HCT116 (cell line): ENCODE measurements around the gene METTL25. TPM values are rescaled to one million over a fixed set of nuclear protein-coding genes. Genes with fewer than 3 reads are reported as not detected.

Source experiments
- ATAC-seq: fragments of 200-7000 bp; cut with Tn5 transposase; 2 replicates; pipeline ENCODE4 v1.9.1; 2020; ENCODE audit warnings: mild to moderate bottlenecking, moderate library complexity
- BruUV-seq: library from RNA; stranded (reverse); fragments of 400-500 nt; replicated peaks from 2 replicates; lab custom pipeline; 2021; lab: Mats Ljungman, UMichigan
- CTCF ChIA-PET: fragments of 300-600 bp; sonication (Branson Sonifier 250); formaldehyde crosslinking; loops from one replicate; lab custom pipeline; 2021; ENCODE audit warnings: antibody characterized with exemption; lab: Charles Lee
- POLR2A ChIA-PET: fragments of 300-600, 350-600 bp; sonication (Branson Sonifier 250); formaldehyde crosslinking; loops from one replicate; lab custom pipeline; 2021; ENCODE audit warnings: antibody characterized with exemption; lab: Charles Lee
- RAD21 ChIA-PET, 2 experiments: fragments of 300-600 bp; sonication (Branson Sonifier 250); formaldehyde crosslinking; loops; one replicate each; lab custom pipeline; 2023; ENCODE audit warnings: low total read pairs in 2 of 2; ENCODE audit not compliant: uncharacterized antibody in 2 of 2, unreplicated experiment in 2 of 2, low non-redundant PET in 1 of 2; lab: Charles Lee
- DNase-seq: peaks from one replicate; pipeline ENCODE4 v3.0.0-alpha.2; 2010; ENCODE audit warnings: low read depth, low spot score
- H2AFZ ChIP-seq: fragments of 200-600 bp; shearing (Covaris generic), sonication (generic); 2 replicates; pipeline ENCODE4 v1.6.1; 2017; ENCODE audit warnings: low read depth, mixed run types, mixed read lengths, antibody characterized with exemption, low read length; ENCODE audit not compliant: poor library complexity, severe bottlenecking
- H3K27ac ChIP-seq: 2 replicates; pipeline ENCODE4 v1.5.1; 2012; ENCODE audit warnings: low read depth, low read length
- H3K27me3 ChIP-seq: fragments of 200-600 bp; sonication (generic); 2 replicates; pipeline ENCODE4 v1.6.1; 2016; ENCODE audit warnings: mixed run types, low read length, mixed read lengths; ENCODE audit not compliant: insufficient read depth
- H3K36me3 ChIP-seq, 2 experiments: fragments of 200-500 bp in 1 of 2; fragments of 200-600 bp in 1 of 2; sonication (Bioruptor generic) in 1 of 2; sonication (generic) in 1 of 2; 2 replicates each; pipeline versions ENCODE4 v1.5.1 to v1.6.1; 2014 to 2016; ENCODE audit warnings: low read length in 2 of 2, inconsistent platforms in 1 of 2, mixed read lengths in 1 of 2, mixed run types in 1 of 2; ENCODE audit not compliant: insufficient read depth in 2 of 2, control insufficient read depth in 1 of 2
- H3K4me1 ChIP-seq, 2 experiments: fragments of 200-600 bp in 1 of 2; sonication (generic) in 1 of 2; 2 replicates each; pipeline versions ENCODE4 v1.5.1 to v1.6.1; 2012 to 2017; ENCODE audit warnings: low read length in 2 of 2, inconsistent platforms in 1 of 2, mild to moderate bottlenecking in 1 of 2, mixed read lengths in 1 of 2, mixed run types in 1 of 2, moderate library complexity in 1 of 2; ENCODE audit not compliant: insufficient read depth in 2 of 2, control insufficient read depth in 1 of 2
- H3K4me2 ChIP-seq: fragments of 200-600 bp; sonication (generic); 2 replicates; pipeline ENCODE4 v1.6.1; 2017; ENCODE audit warnings: mixed run types, low read length, mixed read lengths
- H3K4me3 ChIP-seq, 2 experiments: fragments of 200-600 bp in 1 of 2; sonication (generic) in 1 of 2; replicated peaks in 1 of 2; 2 replicates each; pipeline ENCODE4 v1.5.1; 2011 to 2016; ENCODE audit warnings: low read length in 2 of 2, control low read depth in 1 of 2, low read depth in 1 of 2, mild to moderate bottlenecking in 1 of 2, mixed read lengths in 1 of 2, mixed run types in 1 of 2
- H3K79me2 ChIP-seq: fragments of 200-600 bp; sonication (generic); 2 replicates; pipeline ENCODE4 v1.6.1; 2017; ENCODE audit warnings: mild to moderate bottlenecking, mixed run types, low read length, moderate library complexity, mixed read lengths; ENCODE audit not compliant: insufficient read depth
- H3K9ac ChIP-seq: fragments of 200-600 bp; sonication (generic); 2 replicates; pipeline ENCODE4 v1.6.1; 2016; ENCODE audit warnings: low read length, mixed read lengths
- H3K9me2 ChIP-seq: fragments of 200-600 bp; sonication (generic), shearing (Covaris generic); 2 replicates; pipeline ENCODE4 v1.6.1; 2017; ENCODE audit warnings: mixed run types, mild to moderate bottlenecking, moderate library complexity; ENCODE audit not compliant: insufficient read depth
- H3K9me3 ChIP-seq, 2 experiments: fragments of 200-500 bp in 1 of 2; fragments of 200-600 bp in 1 of 2; sonication (Bioruptor generic) in 1 of 2; sonication (generic) in 1 of 2; 2 replicates each; pipeline ENCODE4 v1.6.1; 2014 to 2017; ENCODE audit warnings: low read length in 2 of 2, mixed read lengths in 2 of 2, inconsistent platforms in 1 of 2, low read depth in 1 of 2, mild to moderate bottlenecking in 1 of 2, mixed run types in 1 of 2, moderate library complexity in 1 of 2; ENCODE audit not compliant: control insufficient read depth in 1 of 2, insufficient read depth in 1 of 2
- H4K20me1 ChIP-seq: fragments of 200-600 bp; sonication (generic), shearing (Covaris generic); 2 replicates; pipeline ENCODE4 v1.6.1; 2017; ENCODE audit warnings: mixed run types, mild to moderate bottlenecking, moderate library complexity; ENCODE audit not compliant: insufficient read depth
- CEBPB ChIP-seq: IDR thresholded peaks from 2 replicates; pipeline ENCODE4 v1.6.1; 2012; ENCODE audit warnings: low read depth
- EGR1 ChIP-seq: IDR thresholded peaks from 2 replicates; pipeline ENCODE4 v1.6.1; 2012; ENCODE audit warnings: low read depth
- ELF1 ChIP-seq: IDR thresholded peaks from 2 replicates; pipeline ENCODE4 v1.6.1; 2012; ENCODE audit warnings: low read depth, borderline replicate concordance
- FOSL1 ChIP-seq: IDR thresholded peaks from 2 replicates; pipeline ENCODE4 v1.6.1; 2012; ENCODE audit warnings: low read depth
- JUND ChIP-seq: IDR thresholded peaks from 2 replicates; pipeline ENCODE4 v1.6.1; 2012
- POLR2A ChIP-seq: IDR thresholded peaks from 2 replicates; pipeline ENCODE4 v1.7.0; 2011; ENCODE audit warnings: borderline replicate concordance; ENCODE audit not compliant: insufficient read depth, insufficient read length; ENCODE audit errors: extremely low read depth
- POLR2AphosphoS5 ChIP-seq: IDR thresholded peaks from 2 replicates; pipeline ENCODE4 v1.6.1; 2011; ENCODE audit warnings: mild to moderate bottlenecking, low read depth, low read length, moderate library complexity
- RAD21 ChIP-seq: IDR thresholded peaks from 2 replicates; pipeline ENCODE4 v1.6.1; 2012; ENCODE audit warnings: low read depth, mild to moderate bottlenecking
- SIN3A ChIP-seq: IDR thresholded peaks from 2 replicates; pipeline ENCODE4 v1.6.1; 2012; ENCODE audit warnings: low read depth
- SRF ChIP-seq: IDR thresholded peaks from 2 replicates; pipeline ENCODE4 v1.6.1; 2012; ENCODE audit warnings: low read depth
- TCF7L2 ChIP-seq: IDR thresholded peaks from 2 replicates; pipeline ENCODE4 v1.7.0; 2011; ENCODE audit warnings: borderline replicate concordance, inconsistent platforms; ENCODE audit not compliant: insufficient read depth, insufficient read length; ENCODE audit errors: extremely low read depth
- YY1 ChIP-seq: IDR thresholded peaks from 2 replicates; pipeline ENCODE4 v1.6.1; 2011; ENCODE audit warnings: low read length, low read depth, moderate library complexity, mild to moderate bottlenecking; ENCODE audit not compliant: insufficient replicate concordance; ENCODE audit errors: extremely low read depth
- intact Hi-C: fragments of 100-400 bp; cut with micrococcal nuclease; formaldehyde crosslinking; loops from 2 replicates; pipeline ENCODE4 v1.10.0; 2022
- total RNA-seq: library from RNA; stranded (reverse); gene quantifications from one replicate; pipeline ENCODE4 v1.2.1, GENCODE V29; 2021; ENCODE audit not compliant: unreplicated experiment
- TF ChIP-seq, protein P1 (sequence below): IDR thresholded peaks from 2 replicates; pipeline ENCODE4 v1.6.1; 2011; ENCODE audit warnings: mild to moderate bottlenecking, low read length, moderate library complexity; ENCODE audit not compliant: insufficient replicate concordance; ENCODE audit errors: extremely low read depth
- TF ChIP-seq, protein P2 (sequence below), 3 experiments: fragments of 200-600 bp in 1 of 3; sonication (generic) in 1 of 3; IDR thresholded peaks in 2 of 3; conservative IDR thresholded peaks in 1 of 3; 2 replicates each; pipeline ENCODE4 v1.5.1; 2012 to 2017; ENCODE audit warnings: low read depth in 2 of 3, low read length in 2 of 3, antibody characterized with exemption in 1 of 3, borderline replicate concordance in 1 of 3, control low read depth in 1 of 3, mild to moderate bottlenecking in 1 of 3, mixed read lengths in 1 of 3, mixed run types in 1 of 3, moderate library complexity in 1 of 3; ENCODE audit not compliant: insufficient read depth in 1 of 3
- TF ChIP-seq, protein P3 (sequence below): IDR thresholded peaks from 2 replicates; pipeline ENCODE4 v1.6.1; 2012
- TF ChIP-seq, protein P4 (sequence below): IDR thresholded peaks from 2 replicates; pipeline ENCODE4 v1.6.1; 2012; ENCODE audit warnings: low read depth

METTL25 gene
- total RNA-seq, 1 experiment from 2014 or later: 4.4 TPM

DNA sequence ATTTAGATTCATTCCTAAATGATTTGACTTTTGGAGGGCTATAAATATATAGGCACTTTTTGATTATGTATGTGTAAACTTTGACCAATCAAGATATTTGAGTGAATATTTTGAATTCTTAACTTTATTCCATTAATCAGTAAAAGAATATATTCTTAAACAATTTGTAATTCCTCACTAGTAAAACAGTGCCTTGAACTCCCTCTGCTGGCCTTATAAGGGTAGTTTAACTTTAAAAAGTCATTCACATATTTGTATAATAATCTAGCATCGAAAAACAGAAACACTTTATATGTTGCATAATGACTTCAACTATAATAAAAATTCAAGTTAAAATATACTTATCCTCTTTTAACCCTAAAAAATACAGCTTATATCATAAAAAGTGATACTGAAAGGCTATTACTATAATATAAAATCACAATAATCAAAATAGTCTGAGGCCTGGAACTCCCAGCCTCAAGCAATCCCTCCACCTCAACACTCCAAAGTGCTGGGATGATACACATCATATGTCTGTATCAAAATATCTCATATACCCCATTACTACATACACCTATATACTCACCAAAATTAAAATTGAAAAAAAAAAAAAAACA, 31.3 kb upstream of the METTL25 start:
- TF ChIP-seq, protein P1, sequence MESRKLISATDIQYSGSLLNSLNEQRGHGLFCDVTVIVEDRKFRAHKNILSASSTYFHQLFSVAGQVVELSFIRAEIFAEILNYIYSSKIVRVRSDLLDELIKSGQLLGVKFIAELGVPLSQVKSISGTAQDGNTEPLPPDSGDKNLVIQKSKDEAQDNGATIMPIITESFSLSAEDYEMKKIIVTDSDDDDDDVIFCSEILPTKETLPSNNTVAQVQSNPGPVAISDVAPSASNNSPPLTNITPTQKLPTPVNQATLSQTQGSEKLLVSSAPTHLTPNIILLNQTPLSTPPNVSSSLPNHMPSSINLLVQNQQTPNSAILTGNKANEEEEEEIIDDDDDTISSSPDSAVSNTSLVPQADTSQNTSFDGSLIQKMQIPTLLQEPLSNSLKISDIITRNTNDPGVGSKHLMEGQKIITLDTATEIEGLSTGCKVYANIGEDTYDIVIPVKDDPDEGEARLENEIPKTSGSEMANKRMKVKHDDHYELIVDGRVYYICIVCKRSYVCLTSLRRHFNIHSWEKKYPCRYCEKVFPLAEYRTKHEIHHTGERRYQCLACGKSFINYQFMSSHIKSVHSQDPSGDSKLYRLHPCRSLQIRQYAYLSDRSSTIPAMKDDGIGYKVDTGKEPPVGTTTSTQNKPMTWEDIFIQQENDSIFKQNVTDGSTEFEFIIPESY: no peak
- TF ChIP-seq, protein P2, sequence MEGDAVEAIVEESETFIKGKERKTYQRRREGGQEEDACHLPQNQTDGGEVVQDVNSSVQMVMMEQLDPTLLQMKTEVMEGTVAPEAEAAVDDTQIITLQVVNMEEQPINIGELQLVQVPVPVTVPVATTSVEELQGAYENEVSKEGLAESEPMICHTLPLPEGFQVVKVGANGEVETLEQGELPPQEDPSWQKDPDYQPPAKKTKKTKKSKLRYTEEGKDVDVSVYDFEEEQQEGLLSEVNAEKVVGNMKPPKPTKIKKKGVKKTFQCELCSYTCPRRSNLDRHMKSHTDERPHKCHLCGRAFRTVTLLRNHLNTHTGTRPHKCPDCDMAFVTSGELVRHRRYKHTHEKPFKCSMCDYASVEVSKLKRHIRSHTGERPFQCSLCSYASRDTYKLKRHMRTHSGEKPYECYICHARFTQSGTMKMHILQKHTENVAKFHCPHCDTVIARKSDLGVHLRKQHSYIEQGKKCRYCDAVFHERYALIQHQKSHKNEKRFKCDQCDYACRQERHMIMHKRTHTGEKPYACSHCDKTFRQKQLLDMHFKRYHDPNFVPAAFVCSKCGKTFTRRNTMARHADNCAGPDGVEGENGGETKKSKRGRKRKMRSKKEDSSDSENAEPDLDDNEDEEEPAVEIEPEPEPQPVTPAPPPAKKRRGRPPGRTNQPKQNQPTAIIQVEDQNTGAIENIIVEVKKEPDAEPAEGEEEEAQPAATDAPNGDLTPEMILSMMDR (IDR thresholded peaks at IDR 0.05 in 2 of 3, conservative IDR thresholded peaks at IDR 0.05 in 1 of 3; ENCODE audit: borderline replicate concordance in 1 of 3, insufficient read depth in 1 of 3, low read depth in 2 of 3, low read length in 2 of 3): peak; percentile 49 to 55 (median 53); a peak in 4 of 6 replicates
- TF ChIP-seq YY1 (no peak), TCF7L2 (no peak), JUND (no peak), RAD21 (peak; percentile 74), ELF1 (no peak), FOSL1 (no peak), POLR2AphosphoS5 (no peak), SIN3A (no peak), POLR2A (no peak), CEBPB (no peak), EGR1 (no peak), SRF (no peak)
- TF ChIP-seq, protein P3, sequence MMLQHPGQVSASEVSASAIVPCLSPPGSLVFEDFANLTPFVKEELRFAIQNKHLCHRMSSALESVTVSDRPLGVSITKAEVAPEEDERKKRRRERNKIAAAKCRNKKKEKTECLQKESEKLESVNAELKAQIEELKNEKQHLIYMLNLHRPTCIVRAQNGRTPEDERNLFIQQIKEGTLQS: no peak
- TF ChIP-seq, protein P4, sequence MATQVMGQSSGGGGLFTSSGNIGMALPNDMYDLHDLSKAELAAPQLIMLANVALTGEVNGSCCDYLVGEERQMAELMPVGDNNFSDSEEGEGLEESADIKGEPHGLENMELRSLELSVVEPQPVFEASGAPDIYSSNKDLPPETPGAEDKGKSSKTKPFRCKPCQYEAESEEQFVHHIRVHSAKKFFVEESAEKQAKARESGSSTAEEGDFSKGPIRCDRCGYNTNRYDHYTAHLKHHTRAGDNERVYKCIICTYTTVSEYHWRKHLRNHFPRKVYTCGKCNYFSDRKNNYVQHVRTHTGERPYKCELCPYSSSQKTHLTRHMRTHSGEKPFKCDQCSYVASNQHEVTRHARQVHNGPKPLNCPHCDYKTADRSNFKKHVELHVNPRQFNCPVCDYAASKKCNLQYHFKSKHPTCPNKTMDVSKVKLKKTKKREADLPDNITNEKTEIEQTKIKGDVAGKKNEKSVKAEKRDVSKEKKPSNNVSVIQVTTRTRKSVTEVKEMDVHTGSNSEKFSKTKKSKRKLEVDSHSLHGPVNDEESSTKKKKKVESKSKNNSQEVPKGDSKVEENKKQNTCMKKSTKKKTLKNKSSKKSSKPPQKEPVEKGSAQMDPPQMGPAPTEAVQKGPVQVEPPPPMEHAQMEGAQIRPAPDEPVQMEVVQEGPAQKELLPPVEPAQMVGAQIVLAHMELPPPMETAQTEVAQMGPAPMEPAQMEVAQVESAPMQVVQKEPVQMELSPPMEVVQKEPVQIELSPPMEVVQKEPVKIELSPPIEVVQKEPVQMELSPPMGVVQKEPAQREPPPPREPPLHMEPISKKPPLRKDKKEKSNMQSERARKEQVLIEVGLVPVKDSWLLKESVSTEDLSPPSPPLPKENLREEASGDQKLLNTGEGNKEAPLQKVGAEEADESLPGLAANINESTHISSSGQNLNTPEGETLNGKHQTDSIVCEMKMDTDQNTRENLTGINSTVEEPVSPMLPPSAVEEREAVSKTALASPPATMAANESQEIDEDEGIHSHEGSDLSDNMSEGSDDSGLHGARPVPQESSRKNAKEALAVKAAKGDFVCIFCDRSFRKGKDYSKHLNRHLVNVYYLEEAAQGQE: no peak
- H3K27me3 ChIP-seq: no peaks in the 10 kb centered on the region
- BruUV-seq: no TSS peak
- no peaks in the 10 kb centered on the region for H3K79me2 ChIP-seq
- ChIA-PET POLR2A (no interaction called here), CTCF (interaction anchor here (1.3 kb wide), 1 partner anchor 683 kb away, joined by 4 read pairs; no protein-coding TSS in a partner anchor), RAD21 (no interaction called here)
- peak; percentile 19 for DNase-seq
- no peak overlapping the region for H3K4me2 ChIP-seq
- H3K4me3 ChIP-seq: no peak overlapping the region
- H3K9me2 ChIP-seq: no peaks in the 10 kb centered on the region
- intact Hi-C loops: loop anchor here (1.0 kb wide), 1 partner anchor 683 kb away; no protein-coding TSS in a partner anchor
- H3K9me3 ChIP-seq: no peaks in the 10 kb centered on the region
- H3K9ac ChIP-seq: no peak overlapping the region
- H3K36me3 ChIP-seq: no peaks in the 10 kb centered on the region
- no peaks in the 10 kb centered on the region for H3K4me1 ChIP-seq
- H2AFZ ChIP-seq: peak overlapping the region; percentile 50
- H3K27ac ChIP-seq: no peak overlapping the region
- no peak for ATAC-seq
- H4K20me1 ChIP-seq: no peaks in the 10 kb centered on the region
